OCI-LY1 (cell line): ENCODE results near the gene STX18.

Experiments
- H2AFZ ChIP-seq: fragments of 200-600 bp; sonication (generic), shearing (Covaris generic); 2 replicates; pipeline ENCODE4 v1.6.0; 2014; ENCODE audit warnings: antibody characterized with exemption, mild to moderate bottlenecking, low read length
- H3F3A ChIP-seq: fragments of 200-600 bp; sonication (generic), shearing (Covaris generic); 2 replicates; pipeline ENCODE4 v1.6.0; 2014; ENCODE audit warnings: mild to moderate bottlenecking, antibody characterized with exemption, low read length, moderate library complexity; ENCODE audit not compliant: insufficient read depth
- H3K27ac ChIP-seq: fragments of 200-600 bp; sonication (generic); 2 replicates; pipeline ENCODE4 v1.5.1; 2014; ENCODE audit warnings: low read length, mixed run types, mild to moderate bottlenecking, low read depth; ENCODE audit not compliant: poor library complexity, severe bottlenecking
- H3K27me3 ChIP-seq: fragments of 200-600 bp; sonication (generic); 2 replicates; pipeline ENCODE4 v1.6.0; 2014; ENCODE audit warnings: antibody characterized with exemption, mild to moderate bottlenecking, low read length, moderate library complexity; ENCODE audit not compliant: insufficient read depth
- H3K36me3 ChIP-seq: fragments of 200-600 bp; sonication (generic); 2 replicates; pipeline ENCODE4 v1.6.1; 2014; ENCODE audit warnings: mild to moderate bottlenecking, antibody characterized with exemption, low read length, moderate library complexity, mixed read lengths; ENCODE audit not compliant: insufficient read depth
- H3K4me1 ChIP-seq: fragments of 200-600 bp; sonication (generic); 2 replicates; pipeline ENCODE4 v1.5.1; 2014; ENCODE audit warnings: mild to moderate bottlenecking, low read length, moderate library complexity; ENCODE audit not compliant: insufficient read depth, severe bottlenecking
- H3K4me2 ChIP-seq: fragments of 200-600 bp; sonication (generic), shearing (Covaris generic); 2 replicates; pipeline ENCODE4 v1.6.1; 2014; ENCODE audit warnings: low read length
- H3K4me3 ChIP-seq: fragments of 200-600 bp; sonication (generic); 2 replicates; pipeline ENCODE4 v1.5.1; 2014; ENCODE audit warnings: low read length, low read depth, mild to moderate bottlenecking, mixed read lengths; ENCODE audit not compliant: poor library complexity, severe bottlenecking
- H3K79me2 ChIP-seq: fragments of 200-600 bp; shearing (Covaris generic); 2 replicates; pipeline ENCODE4 v1.6.1; 2016; ENCODE audit warnings: mixed run types, low read length, mixed read lengths; ENCODE audit not compliant: insufficient read depth
- H3K9ac ChIP-seq: fragments of 200-600 bp; sonication (generic), shearing (Covaris generic); 2 replicates; pipeline ENCODE4 v1.6.1; 2014; ENCODE audit warnings: mild to moderate bottlenecking, low read length, mixed read lengths
- H3K9me2 ChIP-seq: fragments of 200-600 bp; sonication (generic), shearing (Covaris generic); 2 replicates; pipeline ENCODE4 v1.6.1; 2014; ENCODE audit warnings: low read depth, mild to moderate bottlenecking, low read length, mixed read lengths
- H3K9me3 ChIP-seq: fragments of 200-600 bp; shearing (Covaris generic); 2 replicates; pipeline ENCODE4 v1.6.1; 2014; ENCODE audit warnings: low read length, mixed read lengths
- H4K20me1 ChIP-seq: fragments of 200-600 bp; sonication (generic), shearing (Covaris generic); 2 replicates; pipeline ENCODE4 v1.6.0; 2016; ENCODE audit warnings: mild to moderate bottlenecking, low read length; ENCODE audit not compliant: insufficient read depth
- EZH2 ChIP-seq: fragments of 200-600 bp; sonication (generic), shearing (Covaris generic); IDR thresholded peaks from 2 replicates; pipeline ENCODE4 v1.8.0; 2017; ENCODE audit warnings: borderline replicate concordance, mixed run types, mild to moderate bottlenecking, antibody characterized with exemption, low read length, moderate library complexity, mixed read lengths
- TF ChIP-seq, protein P1 (sequence below): fragments of 200-600 bp; sonication (generic), shearing (Covaris generic); IDR thresholded peaks from 2 replicates; pipeline ENCODE4 v1.5.1; 2017; ENCODE audit warnings: mild to moderate bottlenecking, antibody characterized with exemption, low read length, moderate library complexity, mixed read lengths

STX18 gene

GRCh38 chr4:4461178-4461577, 80.7 kb downstream of the STX18 start:
- Histone ChIP-seq H4K20me1 (no peaks in the 10 kb centered on the region), H3K4me3 (no peak overlapping the region), H3K27me3 (no peaks in the 10 kb centered on the region), H3K79me2 (no peaks in the 10 kb centered on the region), H3K4me2 (no peak overlapping the region), H3K4me1 (peaks cover 22% of the 10 kb centered on the region), H3K9ac (no peak overlapping the region), H3K9me2 (no peaks in the 10 kb centered on the region), H3K9me3 (no peaks in the 10 kb centered on the region), H3K36me3 (peaks cover 12% of the 10 kb centered on the region), H3F3A (no peaks in the 10 kb centered on the region), H3K27ac (no peak overlapping the region), H2AFZ (no peak overlapping the region)
- no peak for TF ChIP-seq EZH2
- TF ChIP-seq, protein P1, sequence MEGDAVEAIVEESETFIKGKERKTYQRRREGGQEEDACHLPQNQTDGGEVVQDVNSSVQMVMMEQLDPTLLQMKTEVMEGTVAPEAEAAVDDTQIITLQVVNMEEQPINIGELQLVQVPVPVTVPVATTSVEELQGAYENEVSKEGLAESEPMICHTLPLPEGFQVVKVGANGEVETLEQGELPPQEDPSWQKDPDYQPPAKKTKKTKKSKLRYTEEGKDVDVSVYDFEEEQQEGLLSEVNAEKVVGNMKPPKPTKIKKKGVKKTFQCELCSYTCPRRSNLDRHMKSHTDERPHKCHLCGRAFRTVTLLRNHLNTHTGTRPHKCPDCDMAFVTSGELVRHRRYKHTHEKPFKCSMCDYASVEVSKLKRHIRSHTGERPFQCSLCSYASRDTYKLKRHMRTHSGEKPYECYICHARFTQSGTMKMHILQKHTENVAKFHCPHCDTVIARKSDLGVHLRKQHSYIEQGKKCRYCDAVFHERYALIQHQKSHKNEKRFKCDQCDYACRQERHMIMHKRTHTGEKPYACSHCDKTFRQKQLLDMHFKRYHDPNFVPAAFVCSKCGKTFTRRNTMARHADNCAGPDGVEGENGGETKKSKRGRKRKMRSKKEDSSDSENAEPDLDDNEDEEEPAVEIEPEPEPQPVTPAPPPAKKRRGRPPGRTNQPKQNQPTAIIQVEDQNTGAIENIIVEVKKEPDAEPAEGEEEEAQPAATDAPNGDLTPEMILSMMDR: no peak

GRCh38 chr4:4460759-4461158, 81.1 kb downstream of the STX18 start:
- peaks cover 26% of the 10 kb centered on the region for H3K4me1 ChIP-seq
- TF ChIP-seq EZH2: no peak
- TF ChIP-seq, protein P1: no peak

GRCh38 chr4:4459181-4459580, 82.7 kb downstream of the STX18 start:
- H3K27ac ChIP-seq: no peak overlapping the region
- no peaks in the 10 kb centered on the region for H3K9me2 ChIP-seq
- peaks cover 9% of the 10 kb centered on the region; the same call in 1 of the 2 replicates for H3K36me3 ChIP-seq
- H3K9ac ChIP-seq: no peak overlapping the region
- no peaks in the 10 kb centered on the region for H3K27me3 ChIP-seq
- H4K20me1 ChIP-seq: no peaks in the 10 kb centered on the region
- no peaks in the 10 kb centered on the region for H3K79me2 ChIP-seq
- no peaks in the 10 kb centered on the region for H3F3A ChIP-seq
- H3K4me1 ChIP-seq: peaks cover 38% of the 10 kb centered on the region
- no peak overlapping the region for H2AFZ ChIP-seq
- no peak overlapping the region for H3K4me2 ChIP-seq
- H3K4me3 ChIP-seq: no peak overlapping the region
- TF ChIP-seq, protein P1: no peak
- TF ChIP-seq EZH2: no peak
- no peaks in the 10 kb centered on the region for H3K9me3 ChIP-seq

More at GRCh38 chr4:4460759-4461158, 81.1 kb downstream of the STX18 start:
- no peak overlapping the region for H3K4me2 ChIP-seq
- H3F3A ChIP-seq: no peaks in the 10 kb centered on the region
- H2AFZ ChIP-seq: no peak overlapping the region
- no peaks in the 10 kb centered on the region for H3K27me3 ChIP-seq
- no peaks in the 10 kb centered on the region for H4K20me1 ChIP-seq
- no peak overlapping the region for H3K4me3 ChIP-seq
- H3K9me2 ChIP-seq: no peaks in the 10 kb centered on the region
- H3K27ac ChIP-seq: no peak overlapping the region
- peaks cover 8% of the 10 kb centered on the region for H3K36me3 ChIP-seq
- H3K9ac ChIP-seq: no peak overlapping the region
- H3K79me2 ChIP-seq: no peaks in the 10 kb centered on the region
- H3K9me3 ChIP-seq: no peaks in the 10 kb centered on the region
